A172 (cell line): Measurements from ENCODE around the gene C1orf210. TPM values are rescaled to one million over a fixed set of nuclear protein-coding genes. Genes with fewer than 3 reads are reported as not detected.
A peak's percentile ranks its signal among the peaks of the same experiment; 100 is the strongest.

Source experiments
- DNase-seq: peaks from one replicate; pipeline ENCODE4 v3.0.0-alpha.2; 2015; ENCODE audit warnings: low spot score
- total RNA-seq: library from RNA; depleted of rRNA; stranded (reverse); fragments of >200 nt; shearing (Covaris generic); gene quantifications from 2 replicates; pipeline ENCODE4 v1.2.3, GENCODE V29; 2014; rRNA removed

The C1orf210 gene
- total RNA-seq, 1 experiment from 2014 or later: not detected

DNA sequence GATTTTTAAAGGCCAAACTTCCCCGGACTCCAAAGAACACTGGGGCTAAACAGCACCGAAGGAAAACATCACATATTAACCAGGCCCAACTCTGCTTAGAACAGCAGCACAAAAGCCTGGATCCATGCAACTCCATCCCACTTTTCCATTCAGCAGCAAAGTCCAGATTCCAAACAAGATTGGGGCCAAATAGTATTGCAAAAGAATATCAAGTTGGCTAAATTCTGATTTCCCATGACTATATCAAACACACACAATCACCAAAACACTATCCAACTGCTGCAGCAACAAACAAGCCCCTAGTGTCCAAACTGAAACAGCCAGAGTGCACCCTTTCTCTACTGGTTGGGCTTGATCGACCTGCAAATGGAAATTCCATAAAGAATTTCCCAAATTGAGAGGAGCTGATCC lies 35.0 kb downstream of the C1orf210 start:
- no peak for DNase-seq

DNA sequence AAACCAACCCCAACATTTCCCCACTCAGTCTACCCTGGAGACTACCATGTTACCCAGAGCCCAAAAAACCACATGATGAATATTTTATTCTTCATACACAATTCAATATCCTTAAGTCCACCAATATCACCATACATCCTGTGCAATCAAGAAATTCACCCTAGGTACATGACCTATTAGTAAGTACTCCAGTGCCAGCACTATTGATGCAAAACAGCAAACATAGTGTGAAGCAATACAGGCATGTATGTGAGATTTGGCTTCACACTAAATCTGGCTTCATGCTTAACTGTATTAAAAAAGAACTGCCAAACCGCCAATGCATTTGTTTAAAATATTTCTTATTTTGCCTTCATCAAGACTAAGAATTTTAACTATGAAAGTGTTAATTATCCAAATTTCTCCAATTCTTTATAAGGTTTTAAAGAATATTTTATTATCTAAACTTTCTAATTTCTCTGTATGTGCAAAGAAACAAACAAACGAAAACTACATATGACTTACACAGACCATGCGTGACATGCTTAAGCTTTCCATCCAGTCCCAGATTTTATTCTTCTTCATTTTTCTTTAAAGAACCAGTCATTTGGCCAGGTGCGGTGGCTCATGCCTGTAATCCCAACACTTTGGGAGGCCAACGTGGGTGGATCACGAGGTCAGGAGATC lies 38.0 kb downstream of the C1orf210 start:
- no peak for DNase-seq

DNA sequence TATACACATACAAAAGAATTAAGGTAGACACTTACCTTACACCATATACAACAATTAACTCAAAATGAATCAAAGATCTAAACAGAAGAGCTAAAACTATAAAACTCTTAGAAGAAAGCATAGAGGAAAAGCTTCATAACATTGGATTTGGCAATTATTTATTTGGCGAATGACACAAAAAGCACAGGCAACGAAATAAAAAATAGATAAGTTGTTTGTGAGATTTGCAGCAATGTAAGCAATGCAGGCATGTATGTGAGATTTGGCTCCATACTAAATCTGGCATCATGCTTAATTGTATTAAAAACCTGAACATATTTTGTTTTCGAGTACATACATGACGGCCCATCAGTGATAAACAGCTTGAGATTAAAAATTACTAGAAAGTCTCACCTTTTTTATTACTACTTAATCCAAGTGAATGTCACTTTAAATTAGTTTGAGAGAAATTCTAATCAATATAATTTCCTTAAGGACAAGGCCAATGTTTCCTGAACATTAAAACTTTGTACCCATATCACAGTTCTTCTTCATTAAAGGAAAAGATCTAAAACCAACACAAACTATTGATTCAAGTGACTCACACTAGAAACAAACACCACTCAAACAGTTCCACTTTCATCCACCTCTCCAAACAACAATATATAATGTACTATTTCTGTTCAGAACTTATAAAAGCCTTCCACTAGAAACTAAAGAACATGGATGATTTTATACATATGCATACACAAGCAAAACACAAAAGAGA lies 38.7 kb downstream of the C1orf210 start:
- no peak for DNase-seq

DNA sequence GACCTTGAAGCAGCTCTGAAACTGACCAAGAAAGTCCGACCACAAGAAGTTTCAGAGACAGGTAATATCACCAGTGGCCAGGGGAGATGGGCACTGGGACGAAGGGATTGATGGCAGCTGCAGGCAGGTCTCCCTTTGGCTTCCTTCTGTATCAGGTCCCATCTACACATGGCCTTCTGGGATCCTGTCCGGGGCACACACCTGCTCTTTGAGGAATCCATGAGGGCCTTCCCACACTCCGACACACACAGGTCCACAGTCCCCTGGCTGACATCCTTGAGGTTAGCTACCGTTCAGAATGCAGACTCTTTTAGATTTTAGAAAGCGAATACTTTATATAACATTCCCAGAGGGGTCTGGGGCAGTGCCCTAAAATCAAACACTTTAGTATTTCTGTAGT lies 42.1 kb downstream of the C1orf210 start:
- no peak for DNase-seq

DNA sequence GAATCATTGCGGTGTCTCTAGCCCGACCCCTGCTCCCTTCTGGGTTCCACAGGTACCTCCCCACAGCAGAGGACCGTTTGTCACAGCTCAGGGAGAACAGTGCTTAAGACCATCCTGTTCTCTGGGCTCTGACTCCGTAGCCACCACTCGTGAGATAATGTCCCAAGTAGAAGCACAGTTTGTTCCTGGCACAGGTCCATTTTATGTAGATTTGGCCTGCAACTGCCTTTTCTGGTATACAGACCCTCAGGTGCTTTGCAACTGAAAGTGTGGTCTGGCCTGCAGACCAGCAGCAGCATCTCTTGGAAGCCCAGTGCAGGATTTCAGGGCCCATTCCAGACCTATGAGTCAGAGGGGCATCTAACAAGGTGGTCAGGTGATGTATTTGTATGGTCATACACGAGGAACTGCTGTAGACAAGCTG lies 44.0 kb downstream of the C1orf210 start:
- peak; percentile 72 for DNase-seq

DNA sequence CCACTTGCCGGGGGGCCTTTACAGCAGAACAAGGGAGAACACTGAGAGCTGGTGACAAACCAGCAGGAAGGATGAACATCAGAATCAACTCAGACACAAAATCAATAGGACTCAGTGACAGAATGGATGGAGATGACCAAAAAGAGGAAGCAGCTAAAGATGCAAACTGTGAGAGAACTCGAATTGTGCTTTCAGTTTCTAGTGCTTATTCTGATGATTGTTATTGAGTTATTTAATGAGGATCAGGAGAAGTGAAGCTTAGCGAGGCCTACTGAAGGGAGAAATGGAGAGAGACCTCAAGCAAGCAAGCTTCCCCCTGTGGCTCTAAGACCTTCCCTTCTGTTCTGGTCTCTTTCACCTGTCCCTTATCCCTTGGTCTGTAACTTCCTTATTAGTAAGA lies 45.9 kb downstream of the C1orf210 start:
- no peak for DNase-seq

DNA sequence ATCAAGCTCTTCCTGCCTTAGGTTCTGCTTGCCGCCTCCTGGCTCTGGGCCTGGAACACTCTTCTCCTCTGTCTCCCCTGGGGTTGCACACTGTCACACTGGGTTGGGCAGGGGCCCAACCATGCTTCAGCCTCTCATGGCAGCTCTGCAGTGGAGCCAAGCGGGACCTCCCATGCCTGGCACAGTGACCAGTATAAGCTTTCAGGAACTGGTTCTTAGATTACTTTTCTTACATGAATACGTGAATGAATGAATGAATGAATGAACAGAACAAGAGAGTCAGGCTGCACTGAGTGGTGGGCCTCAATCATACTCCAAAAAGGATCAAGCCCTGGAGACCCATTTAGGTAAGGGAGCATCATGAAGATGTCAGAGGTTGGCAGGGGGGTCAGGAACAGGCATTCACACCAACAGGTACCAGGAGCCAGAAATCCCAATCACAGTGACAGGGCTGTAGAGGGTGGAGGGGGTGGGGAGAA lies 46.4 kb downstream of the C1orf210 start:
- no peak for DNase-seq

DNA sequence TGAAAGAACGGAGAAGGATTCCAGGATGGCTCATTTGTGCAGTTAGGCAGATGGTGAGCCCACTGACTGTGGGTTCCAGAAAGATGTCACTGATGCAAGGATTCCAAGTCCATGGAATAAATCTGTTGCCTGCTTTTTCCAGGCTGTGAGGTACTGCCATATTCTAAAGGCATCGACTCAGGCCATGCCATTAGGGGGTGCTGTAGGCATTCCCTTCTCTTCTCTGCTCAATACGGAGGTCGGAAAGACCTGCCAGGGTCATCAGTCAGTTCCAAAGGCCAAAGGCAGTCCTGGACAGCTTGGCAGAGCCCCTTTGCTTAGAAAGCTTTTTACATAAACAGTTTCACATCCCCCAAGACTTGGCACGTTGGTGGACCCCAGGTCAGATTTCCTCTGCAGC lies 47.3 kb downstream of the C1orf210 start:
- DNase-seq: peak; percentile 64

DNA sequence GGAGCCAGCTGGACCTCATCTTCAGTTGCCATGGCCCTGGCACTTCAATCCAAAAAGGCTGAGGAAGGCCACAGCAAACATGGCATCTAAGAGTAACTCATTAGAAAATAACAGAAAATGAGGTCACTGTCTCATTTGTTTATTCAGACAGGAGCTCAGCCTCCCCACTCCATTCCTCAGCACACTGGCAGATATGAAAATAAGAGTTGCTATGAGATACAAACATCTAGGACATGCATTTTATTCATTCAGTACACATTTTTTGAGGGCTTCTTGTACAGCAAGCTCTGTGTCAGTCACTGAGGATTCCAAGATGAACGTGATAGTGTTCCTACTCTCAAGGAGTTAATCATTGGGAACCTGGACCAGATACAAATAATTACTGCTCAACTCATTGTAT lies 48.3 kb downstream of the C1orf210 start:
- DNase-seq: no peak

DNA sequence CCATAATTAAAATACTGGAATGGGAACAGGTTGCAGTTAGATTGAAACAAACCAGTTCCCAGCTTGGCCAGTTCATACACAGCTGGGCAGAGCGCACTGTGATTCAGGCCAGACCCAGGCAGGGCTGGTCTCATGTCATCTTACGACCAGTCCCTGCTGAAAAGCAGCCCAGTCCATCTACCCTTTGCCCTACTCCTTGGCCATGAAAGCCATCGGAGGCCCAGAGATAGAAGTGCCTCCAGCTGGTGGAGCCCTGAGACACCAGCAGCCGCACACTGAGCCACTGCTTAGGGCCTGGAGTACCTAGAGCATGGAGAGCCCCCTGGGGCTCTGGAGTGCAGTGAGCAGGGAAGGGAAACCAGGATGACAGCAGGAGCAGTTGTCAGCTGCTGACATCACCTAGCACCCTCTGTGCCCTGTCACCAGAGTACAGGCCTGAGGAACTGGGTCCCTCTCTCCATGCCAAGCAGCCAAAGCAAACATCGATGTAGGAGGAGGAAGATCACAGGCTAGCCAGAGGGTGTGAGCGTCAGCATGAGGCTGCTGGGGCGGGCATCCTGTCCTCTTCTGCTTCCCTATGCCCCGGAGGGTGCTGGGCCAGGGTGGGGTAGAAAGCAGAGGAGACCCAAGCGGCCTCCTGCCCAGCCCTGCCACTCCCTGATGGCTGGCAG lies 49.8 kb downstream of the C1orf210 start:
- DNase-seq: no peak

DNA sequence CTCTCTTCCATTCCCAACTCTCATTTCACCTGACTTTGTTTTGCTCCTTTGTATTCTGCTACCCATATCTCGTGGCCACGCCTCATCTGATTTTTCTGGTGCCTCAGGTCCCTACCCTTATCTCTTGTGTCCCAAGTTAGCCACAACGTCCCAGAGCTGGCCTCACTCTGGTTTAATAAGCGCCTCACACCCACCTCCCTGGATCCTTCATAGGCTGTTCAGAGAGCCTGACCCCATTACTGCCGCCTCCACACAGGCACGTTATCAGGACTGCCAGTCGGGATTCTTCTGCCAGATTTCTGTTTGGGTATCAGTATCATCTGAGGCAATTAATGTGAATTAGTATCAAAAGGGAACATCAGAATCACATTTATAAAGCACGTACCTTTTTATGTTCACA lies 50.3 kb downstream of the C1orf210 start:
- DNase-seq: no peak

DNA sequence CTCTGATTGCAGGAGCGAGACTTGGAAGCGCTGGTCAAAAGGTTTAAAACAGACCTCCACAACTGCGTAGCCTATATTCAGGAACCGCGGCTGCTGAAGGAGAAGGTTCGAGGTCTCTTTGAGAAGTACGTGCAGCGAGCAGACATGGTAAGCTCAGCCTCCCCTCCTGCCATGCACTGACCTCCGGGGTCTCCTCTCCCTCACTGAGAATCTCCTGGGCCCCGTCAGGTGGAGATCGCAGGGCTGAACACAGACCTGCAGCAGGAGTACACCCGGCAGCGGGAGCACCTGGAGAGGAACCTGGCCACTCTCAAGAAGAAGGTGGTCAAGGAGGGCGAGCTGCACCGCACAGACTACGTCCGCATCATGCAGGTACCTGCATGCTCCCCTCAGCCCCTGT lies 51.1 kb downstream of the C1orf210 start:
- DNase-seq: no peak

DNA sequence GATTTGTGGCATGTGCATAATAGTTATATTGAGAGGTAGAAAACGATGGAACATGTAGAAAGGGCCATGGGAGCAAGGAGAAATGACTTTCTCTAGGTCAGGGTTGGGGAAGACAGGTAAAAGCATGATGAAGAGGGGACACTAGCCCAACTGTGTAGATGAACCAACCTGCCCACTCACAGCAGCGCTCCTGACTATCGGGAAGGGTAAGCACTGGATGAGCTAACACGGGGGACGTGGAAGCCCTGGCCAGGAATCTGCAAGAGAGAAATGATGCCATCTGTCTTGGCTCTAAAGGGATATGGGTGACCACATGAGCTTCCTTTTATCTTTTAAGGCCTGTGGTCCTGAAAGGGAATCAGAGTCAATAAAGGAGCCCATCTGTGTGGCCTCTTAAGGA lies 51.8 kb downstream of the C1orf210 start:
- DNase-seq: no peak

DNA sequence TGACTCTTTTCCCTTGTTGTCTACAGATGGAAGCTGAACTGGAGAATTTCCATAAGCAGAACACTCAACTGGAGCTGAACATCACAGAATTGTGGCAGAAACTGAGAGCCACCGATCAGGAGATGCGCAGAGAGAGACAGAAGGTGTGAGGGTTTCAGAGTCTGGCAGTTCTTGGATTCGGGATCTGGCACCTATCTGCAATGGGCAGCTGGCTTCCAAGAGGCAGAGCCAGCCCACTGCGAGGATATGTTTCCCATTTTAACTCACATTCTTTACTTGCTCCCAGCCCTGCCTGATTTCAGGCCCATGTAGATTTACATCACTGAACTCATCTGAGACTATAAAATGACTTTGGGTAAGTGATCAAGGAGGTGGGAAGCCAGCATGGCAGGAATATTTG lies 52.9 kb downstream of the C1orf210 start:
- DNase-seq: no peak

DNA sequence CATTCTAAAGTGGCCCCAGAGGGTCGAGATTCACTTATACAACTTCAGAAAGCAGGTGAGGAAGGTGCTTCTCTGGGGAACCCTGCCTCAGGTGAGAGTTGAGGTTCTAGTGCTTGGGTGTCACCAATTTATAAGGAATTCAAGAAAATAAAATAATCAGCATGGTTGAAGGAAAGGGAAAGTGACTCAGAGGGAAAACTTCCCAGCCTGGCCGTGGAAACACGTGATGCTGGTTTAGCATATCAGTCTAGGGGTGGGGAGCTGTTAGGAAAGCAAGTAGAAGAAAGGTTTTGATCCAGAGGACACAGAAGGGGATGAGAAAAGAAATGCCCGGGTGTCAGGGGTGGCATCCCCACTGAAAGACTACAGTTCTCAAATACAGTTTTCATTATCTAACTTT lies 53.3 kb downstream of the C1orf210 start:
- peak; percentile 79 for DNase-seq

Other genes starting within 250 kb of the C1orf210 start
- 167 and 244 TPM in 2 replicates for gene EBNA1BP2, start 113.3 kb downstream of the C1orf210 start, total RNA-seq
- gene CFAP57, start 113.3 kb downstream of the C1orf210 start, total RNA-seq: 0.12 and 0.98 TPM in 2 replicates
- gene TMEM125, start 15.6 kb downstream of the C1orf210 start, total RNA-seq: not detected in 2 replicates
- gene TIE1, start 15.4 kb upstream of the C1orf210 start, total RNA-seq: 0.41 and 3.2 TPM in 2 replicates
- not detected in 2 replicates for gene MPL, start 52.2 kb upstream of the C1orf210 start, total RNA-seq
- gene CDC20, start 73.4 kb upstream of the C1orf210 start, total RNA-seq: 190 and 245 TPM in 2 replicates
- 101 and 103 TPM in 2 replicates for gene ELOVL1, start 82.4 kb upstream of the C1orf210 start, total RNA-seq
- 76.1 and 80.9 TPM in 2 replicates for gene MED8, start 104.2 kb upstream of the C1orf210 start, total RNA-seq
- gene SZT2, start 104.3 kb upstream of the C1orf210 start, total RNA-seq: 6.6 and 9.7 TPM in 2 replicates
- gene HYI, start 168.3 kb upstream of the C1orf210 start, total RNA-seq: not detected in 2 replicates
- gene PTPRF, start 245.3 kb upstream of the C1orf210 start, total RNA-seq: 25.2 and 27.4 TPM in 2 replicates